WTC11 (cell line): ENCODE results near the gene FYN. TPM values are rescaled to one million over a fixed set of nuclear protein-coding genes. Genes with fewer than 3 reads are reported as not detected.

Experiments
- ATAC-seq: fragments of 200-7000 bp; cut with Tn5 transposase; 2 replicates; pipeline ENCODE4 v1.10.0; 2021; ENCODE audit warnings: mild to moderate bottlenecking, moderate library complexity
- CTCF ChIA-PET: fragments of 300-600 bp; sonication (Branson Sonifier 250); formaldehyde crosslinking; loops from one replicate; lab custom pipeline; 2021; ENCODE audit warnings: antibody characterized with exemption; lab: Charles Lee
- POLR2A ChIA-PET: fragments of 350-600 bp; sonication (Branson Sonifier 250); formaldehyde crosslinking; loops from one replicate; lab custom pipeline; 2021; ENCODE audit warnings: antibody characterized with exemption; lab: Charles Lee
- DNase-seq: peaks from one replicate; pipeline ENCODE4 v3.0.0; 2021; ENCODE audit warnings: low spot score
- H3K27ac Mint-ChIP-seq: 2 replicates; pipeline ENCODE4 v1.8.0; 2021; ENCODE audit warnings: mixed read lengths
- H3K27me3 Mint-ChIP-seq: 2 replicates; pipeline ENCODE4 v1.8.0; 2021; ENCODE audit warnings: low read depth, mild to moderate bottlenecking, moderate library complexity, mixed read lengths
- H3K36me3 Mint-ChIP-seq: 2 replicates; pipeline ENCODE4 v1.8.0; 2021; ENCODE audit warnings: mixed read lengths
- H3K4me1 Mint-ChIP-seq: 2 replicates; pipeline ENCODE4 v1.8.0; 2022; ENCODE audit warnings: mixed read lengths
- H3K4me3 Mint-ChIP-seq: 2 replicates; pipeline ENCODE4 v1.8.0; 2021; ENCODE audit warnings: mild to moderate bottlenecking, moderate library complexity, mixed read lengths
- H3K9me3 Mint-ChIP-seq: 2 replicates; pipeline ENCODE4 v1.8.0; 2021; ENCODE audit warnings: mixed read lengths
- CBFB ChIP-seq: sonication (generic); formaldehyde crosslinking; IDR thresholded peaks from 2 replicates; pipeline ENCODE4 v1.8.1; 2022; ENCODE audit warnings: mild to moderate bottlenecking, low read depth, missing genetic modification reagents
- CDX4 ChIP-seq: fragments of 250-450 bp; sonication (Bioruptor Pico); IDR thresholded peaks from 2 replicates; pipeline ENCODE4 v1.9.0; 2021; ENCODE audit warnings: moderate library complexity, mild to moderate bottlenecking, inconsistent platforms, borderline replicate concordance
- CREB1 ChIP-seq: sonication (generic); formaldehyde crosslinking; IDR thresholded peaks from 2 replicates; pipeline ENCODE4 v1.8.0; 2023; ENCODE audit warnings: mild to moderate bottlenecking, missing genetic modification reagents
- EMX1 ChIP-seq: fragments of 250-450 bp; sonication (Bioruptor Pico); IDR thresholded peaks from 2 replicates; pipeline ENCODE4 v1.8.0; 2021; ENCODE audit warnings: mild to moderate bottlenecking
- FOXP1 ChIP-seq: sonication (generic); formaldehyde crosslinking; IDR thresholded peaks from 2 replicates; pipeline ENCODE4 v1.8.0; 2022; ENCODE audit warnings: missing genetic modification reagents, mild to moderate bottlenecking, moderate library complexity, borderline replicate concordance
- GRHL2 ChIP-seq: fragments of 250-450 bp; sonication (Bioruptor Pico); IDR thresholded peaks from 2 replicates; pipeline ENCODE4 v1.8.0; 2022; ENCODE audit warnings: mild to moderate bottlenecking, moderate library complexity; ENCODE audit not compliant: insufficient replicate concordance, severe bottlenecking
- GTF2I ChIP-seq: fragments of 250-450 bp; sonication (Bioruptor Pico); conservative IDR thresholded peaks from 2 replicates; pipeline ENCODE4 v1.4.0; 2021; ENCODE audit warnings: mild to moderate bottlenecking
- IRF2 ChIP-seq: sonication (generic); formaldehyde crosslinking; IDR thresholded peaks from 2 replicates; pipeline ENCODE4 v1.8.0; 2022; ENCODE audit warnings: low read depth, missing genetic modification reagents, borderline replicate concordance
- JUN ChIP-seq: sonication (generic); formaldehyde crosslinking; IDR thresholded peaks from 2 replicates; pipeline ENCODE4 v1.8.0; 2023; ENCODE audit warnings: mild to moderate bottlenecking, missing genetic modification reagents
- NR1H2 ChIP-seq: sonication (generic); formaldehyde crosslinking; IDR thresholded peaks from 2 replicates; pipeline ENCODE4 v1.9.0; 2021; ENCODE audit warnings: mild to moderate bottlenecking, moderate library complexity, missing genetic modification reagents
- NR2C2 ChIP-seq: sonication (generic); formaldehyde crosslinking; IDR thresholded peaks from 2 replicates; pipeline ENCODE4 v1.8.0; 2022; ENCODE audit warnings: mild to moderate bottlenecking, missing genetic modification reagents
- PRDM15 ChIP-seq: sonication (generic); formaldehyde crosslinking; IDR thresholded peaks from 2 replicates; pipeline ENCODE4 v1.8.0; 2022; ENCODE audit warnings: missing genetic modification reagents
- PRRX2 ChIP-seq: fragments of 250-450 bp; sonication (Bioruptor Pico); IDR thresholded peaks from 2 replicates; pipeline ENCODE4 v1.8.0; 2021; ENCODE audit warnings: mild to moderate bottlenecking
- RELA ChIP-seq: sonication (generic); formaldehyde crosslinking; IDR thresholded peaks from 2 replicates; pipeline ENCODE4 v1.8.1; 2022; ENCODE audit warnings: missing genetic modification reagents, mild to moderate bottlenecking, borderline replicate concordance
- SMAD4 ChIP-seq: sonication (generic); formaldehyde crosslinking; IDR thresholded peaks from 2 replicates; pipeline ENCODE4 v1.8.0; 2022; ENCODE audit warnings: mild to moderate bottlenecking, missing genetic modification reagents
- TEAD1 ChIP-seq: sonication (generic); formaldehyde crosslinking; IDR thresholded peaks from 2 replicates; pipeline ENCODE4 v1.8.0; 2022; ENCODE audit warnings: mild to moderate bottlenecking, missing genetic modification reagents
- TP53 ChIP-seq: sonication (generic); formaldehyde crosslinking; IDR thresholded peaks from 2 replicates; pipeline ENCODE4 v1.8.1; 2023; ENCODE audit warnings: mild to moderate bottlenecking, missing genetic modification reagents
- ZBTB21 ChIP-seq: sonication (generic); formaldehyde crosslinking; IDR thresholded peaks from 2 replicates; pipeline ENCODE4 v1.8.1; 2023; ENCODE audit warnings: mild to moderate bottlenecking, missing genetic modification reagents, borderline replicate concordance
- ZMAT4 ChIP-seq: fragments of 250-450 bp; sonication (Bioruptor Pico); IDR thresholded peaks from 2 replicates; pipeline ENCODE4 v1.9.0; 2021; ENCODE audit warnings: mild to moderate bottlenecking
- ZNF121 ChIP-seq: sonication (generic); formaldehyde crosslinking; IDR thresholded peaks from 2 replicates; pipeline ENCODE4 v1.8.0; 2023; ENCODE audit warnings: missing genetic modification reagents
- ZNF263 ChIP-seq: sonication (generic); formaldehyde crosslinking; IDR thresholded peaks from 2 replicates; pipeline ENCODE4 v1.8.1; 2022; ENCODE audit warnings: low read depth, mild to moderate bottlenecking, moderate library complexity, missing genetic modification reagents
- ZSCAN18 ChIP-seq: fragments of 250-450 bp; sonication (Bioruptor Pico); IDR thresholded peaks from 2 replicates; pipeline ENCODE4 v2.1.2; 2022; ENCODE audit warnings: mild to moderate bottlenecking, moderate library complexity
- total RNA-seq: library from RNA; stranded (reverse); gene quantifications from 3 replicates; pipeline ENCODE4 v1.2.3, GENCODE V29; 2021
- TF ChIP-seq, protein P1 (sequence below): sonication (generic); formaldehyde crosslinking; IDR thresholded peaks from 2 replicates; pipeline ENCODE4 v1.8.1; 2022; ENCODE audit warnings: missing genetic modification reagents, borderline replicate concordance

Gene FYN
- total RNA-seq, 1 experiment from 2014 or later = 63.9 TPM

- ATAC-seq = no peak
- Mint-ChIP-seq H3K4me3 (no peak overlapping the region), H3K27me3 (no peaks in the 10 kb centered on the region), H3K4me1 (peaks cover 32% of the 10 kb centered on the region), H3K27ac (no peak overlapping the region), H3K9me3 (peaks cover 25% of the 10 kb centered on the region), H3K36me3 (peaks cover 26% of the 10 kb centered on the region)
- TF ChIP-seq IRF2 (CRISPR knock-in tag) (no peak), PRDM15 (no peak), ZSCAN18 (CRISPR knock-in tag) (no peak), GRHL2 (CRISPR knock-in tag) (no peak), TEAD1 (no peak), CBFB (CRISPR knock-in tag) (no peak), EMX1 (CRISPR knock-in tag) (no peak), ZMAT4 (no peak)
- DNase-seq = no peak
- POLR2A ChIA-PET = no interaction called here
- CTCF ChIA-PET = no interaction called here
These were observed 137.1 kb downstream of the FYN start for GRCh38 chr6:111736005-111736608.

- Mint-ChIP-seq H3K36me3 (peaks cover 26% of the 10 kb centered on the region), H3K27me3 (no peaks in the 10 kb centered on the region), H3K9me3 (peaks cover 25% of the 10 kb centered on the region), H3K4me1 (peaks cover 41% of the 10 kb centered on the region), H3K27ac (no peak overlapping the region), H3K4me3 (no peak overlapping the region)
- CTCF ChIA-PET = no interaction called here
- no peak for ATAC-seq
- TF ChIP-seq ZNF121 (CRISPR knock-in tag) (no peak), RELA (no peak), TP53 (CRISPR knock-in tag) (no peak), ZBTB21 (CRISPR knock-in tag) (no peak), CREB1 (CRISPR knock-in tag) (no peak), SMAD4 (CRISPR knock-in tag) (no peak), CDX4 (no peak)
- no peak for DNase-seq
- POLR2A ChIA-PET = no interaction called here
These were observed 138.9 kb downstream of the FYN start for GRCh38 chr6:111734068-111735061.

GRCh38 chr6:111732390-111732789 is 140.9 kb downstream of the FYN start:
- ChIA-PET CTCF (no interaction called here), POLR2A (no interaction called here)
- H3K27me3 Mint-ChIP-seq = no peaks in the 10 kb centered on the region
- no peak overlapping the region for H3K4me3 Mint-ChIP-seq
- no peak for TF ChIP-seq IRF2 (CRISPR knock-in tag)
- TF ChIP-seq ZNF263 (CRISPR knock-in tag) = no peak
- no peak for TF ChIP-seq JUN
- no peak for TF ChIP-seq NR2C2 (CRISPR knock-in tag)
- TF ChIP-seq PRRX2 (CRISPR knock-in tag) = no peak
- TF ChIP-seq FOXP1 (CRISPR knock-in tag) = no peak
- TF ChIP-seq GTF2I (CRISPR knock-in tag) = no peak
- TF ChIP-seq NR1H2 (CRISPR knock-in tag) = no peak
- TF ChIP-seq, protein P1, sequence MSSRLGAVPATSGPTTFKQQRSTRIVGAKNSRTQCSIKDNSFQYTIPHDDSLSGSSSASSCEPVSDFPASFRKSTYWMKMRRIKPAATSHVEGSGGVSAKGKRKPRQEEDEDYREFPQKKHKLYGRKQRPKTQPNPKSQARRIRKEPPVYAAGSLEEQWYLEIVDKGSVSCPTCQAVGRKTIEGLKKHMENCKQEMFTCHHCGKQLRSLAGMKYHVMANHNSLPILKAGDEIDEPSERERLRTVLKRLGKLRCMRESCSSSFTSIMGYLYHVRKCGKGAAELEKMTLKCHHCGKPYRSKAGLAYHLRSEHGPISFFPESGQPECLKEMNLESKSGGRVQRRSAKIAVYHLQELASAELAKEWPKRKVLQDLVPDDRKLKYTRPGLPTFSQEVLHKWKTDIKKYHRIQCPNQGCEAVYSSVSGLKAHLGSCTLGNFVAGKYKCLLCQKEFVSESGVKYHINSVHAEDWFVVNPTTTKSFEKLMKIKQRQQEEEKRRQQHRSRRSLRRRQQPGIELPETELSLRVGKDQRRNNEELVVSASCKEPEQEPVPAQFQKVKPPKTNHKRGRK = no peak
- H3K4me1 Mint-ChIP-seq = peaks cover 31% of the 10 kb centered on the region
- ATAC-seq (no peak), DNase-seq (no peak)
- H3K36me3 Mint-ChIP-seq = peaks cover 26% of the 10 kb centered on the region
- H3K27ac Mint-ChIP-seq = no peak overlapping the region
- H3K9me3 Mint-ChIP-seq = peaks cover 25% of the 10 kb centered on the region
